ENCODE data around the gene TYW1B. TPM values are rescaled to one million over a fixed set of nuclear protein-coding genes. Genes with fewer than 3 reads are reported as not detected.
A peak's percentile ranks its signal among the peaks of the same experiment; 100 is the strongest.
"Not testable (repeated sequence)": the region's sequence is repeated elsewhere in the genome, so short reads cannot be mapped to it uniquely, and the experiment has no call there.

The TYW1B gene
- total RNA-seq, 1 donor from 2014 or later: 6.9 TPM

- Histone ChIP-seq H3K27me3 (no peaks in the 10 kb centered on the region), H3K9me3 (no peaks in the 10 kb centered on the region), H3K4me1 (peaks cover 6% of the 10 kb centered on the region), H3K27ac (no peak overlapping the region), H3K4me3 (no peak overlapping the region), H3K36me3 (no peaks in the 10 kb centered on the region)
- intact Hi-C loops (cut with DNase I): no loop called here
- no peak for TF ChIP-seq POLR2A (IDR thresholded peaks at IDR 0.05)
- TF ChIP-seq POLR2AphosphoS5 (IDR thresholded peaks at IDR 0.05; ENCODE audit: insufficient read depth in 1 of 2, low read depth in 1 of 2): no peak
- DNase-seq (ENCODE audit: extremely low spot score in 2 of 2): no peak
Measured at GRCh38 chr7:72785166-72785955, 42.6 kb downstream of the TYW1B start.

- TF ChIP-seq POLR2AphosphoS5 (IDR thresholded peaks at IDR 0.05; ENCODE audit: insufficient read depth in 1 of 2, low read depth in 1 of 2): peak in 1 of 2 donors; percentile 27
- H3K27me3 ChIP-seq; H3K36me3 ChIP-seq; intact Hi-C loops (cut with DNase I); H3K9me3 ChIP-seq; H3K4me1 ChIP-seq; DNase-seq (ENCODE audit: extremely low spot score in 2 of 2); H3K4me3 ChIP-seq: not testable (repeated sequence)
- H3K27ac ChIP-seq: peak overlapping the region; percentile 46
Measured at GRCh38 chr7:72783601-72784370, 44.2 kb downstream of the TYW1B start.

- Histone ChIP-seq H3K4me1 (peaks cover 6% of the 10 kb centered on the region), H3K4me3 (no peak overlapping the region), H3K27ac (no peak overlapping the region), H3K36me3 (no peaks in the 10 kb centered on the region), H3K27me3 (no peaks in the 10 kb centered on the region), H3K9me3 (no peaks in the 10 kb centered on the region)
- TF ChIP-seq CTCF (IDR thresholded peaks at IDR 0.05): no peak
- TF ChIP-seq POLR2AphosphoS5 (IDR thresholded peaks at IDR 0.05; ENCODE audit: insufficient read depth in 1 of 2, low read depth in 1 of 2): no peak
- TF ChIP-seq POLR2A (IDR thresholded peaks at IDR 0.05): no peak
- intact Hi-C loops (cut with DNase I): no loop called here
- no peak for DNase-seq (ENCODE audit: extremely low spot score in 2 of 2)
Measured at GRCh38 chr7:72781631-72782030, 46.4 kb downstream of the TYW1B start.

GRCh38 chr7:72781161-72781560, 46.8 kb downstream of the TYW1B start:
- DNase-seq (ENCODE audit: extremely low spot score in 2 of 2): no peak
- H3K9me3 ChIP-seq: no peaks in the 10 kb centered on the region
- H3K4me1 ChIP-seq: peaks cover 6% of the 10 kb centered on the region
- H3K4me3 ChIP-seq: no peak overlapping the region
- no peaks in the 10 kb centered on the region for H3K27me3 ChIP-seq
- TF ChIP-seq CTCF (IDR thresholded peaks at IDR 0.05) (no peak), POLR2AphosphoS5 (IDR thresholded peaks at IDR 0.05; ENCODE audit: insufficient read depth in 1 of 2, low read depth in 1 of 2) (no peak), POLR2A (IDR thresholded peaks at IDR 0.05) (no peak)
- intact Hi-C loops (cut with DNase I): no loop called here
- no peaks in the 10 kb centered on the region for H3K36me3 ChIP-seq
- H3K27ac ChIP-seq: no peak overlapping the region

GRCh38 chr7:72780289-72780894, 47.6 kb downstream of the TYW1B start:
- DNase-seq (ENCODE audit: extremely low spot score in 2 of 2); H3K4me3 ChIP-seq; intact Hi-C loops (cut with DNase I); H3K36me3 ChIP-seq; H3K27ac ChIP-seq; H3K4me1 ChIP-seq; H3K27me3 ChIP-seq; H3K9me3 ChIP-seq: not testable (repeated sequence)

- H3K27ac ChIP-seq; H3K4me3 ChIP-seq; H3K36me3 ChIP-seq; H3K4me1 ChIP-seq; H3K27me3 ChIP-seq; DNase-seq (ENCODE audit: extremely low spot score in 2 of 2); H3K9me3 ChIP-seq; intact Hi-C loops (cut with DNase I): not testable (repeated sequence)
Measured at GRCh38 chr7:72777167-72777566, 50.8 kb downstream of the TYW1B start.

GRCh38 chr7:72772627-72773026, 55.4 kb downstream of the TYW1B start:
- H3K27me3 ChIP-seq; H3K4me1 ChIP-seq; DNase-seq (ENCODE audit: extremely low spot score in 2 of 2); H3K9me3 ChIP-seq; H3K36me3 ChIP-seq; H3K27ac ChIP-seq; intact Hi-C loops (cut with DNase I); H3K4me3 ChIP-seq: not testable (repeated sequence)

- DNase-seq (ENCODE audit: extremely low spot score in 2 of 2); H3K4me1 ChIP-seq; H3K9me3 ChIP-seq; H3K27me3 ChIP-seq; H3K4me3 ChIP-seq; intact Hi-C loops (cut with DNase I); H3K36me3 ChIP-seq; H3K27ac ChIP-seq: not testable (repeated sequence)
Measured at GRCh38 chr7:72766994-72767393, 61.0 kb downstream of the TYW1B start.

Measured in vagina (tissue), 2 donors.